Vagina (tissue), 2 donors: Measurements from ENCODE around the gene ACKR4.

ENCODE experiments used
- CTCF ChIP-seq, 3 experiments: fragments of 450-650 bp in 2 of 3; fragments of 200-600 bp in 1 of 3; sonication (generic) in 1 of 3; IDR thresholded peaks; one replicate each; pipeline ENCODE4 v1.5.1; 2017 to 2019; ENCODE audit warnings: antibody characterized with exemption in 3 of 3, mild to moderate bottlenecking in 2 of 3, moderate library complexity in 2 of 3
- POLR2AphosphoS5 ChIP-seq, 2 donors: sonication (generic); formaldehyde crosslinking; IDR thresholded peaks; one replicate each; pipeline ENCODE4 v1.9.0; 2017; ENCODE audit warnings: antibody characterized with exemption in 2 of 2, mild to moderate bottlenecking in 2 of 2, low read depth in 1 of 2; ENCODE audit not compliant: insufficient read depth in 1 of 2

- TF ChIP-seq CTCF (IDR thresholded peaks at IDR 0.05) (no peak), POLR2AphosphoS5 (IDR thresholded peaks at IDR 0.05; ENCODE audit: insufficient read depth in 1 of 2, low read depth in 1 of 2) (no peak)
These were observed 33.5 kb downstream of the ACKR4 start for GRCh38 chr3:132630612-132631011.
